H1 (cell line): ENCODE data around the gene RIMKLA. TPM values are rescaled to one million over a fixed set of nuclear protein-coding genes. Genes with fewer than 3 reads are reported as not detected.

ENCODE experiments used
- CTCF ChIA-PET: fragments of 300-600 bp; sonication (Branson Sonifier 250); formaldehyde crosslinking; loops from one replicate; lab custom pipeline; 2021; ENCODE audit not compliant: partially characterized antibody; lab: Charles Lee
- POLR2A ChIA-PET: fragments of 300-600 bp; sonication (Branson Sonifier 250); formaldehyde crosslinking; loops from one replicate; lab custom pipeline; 2021; ENCODE audit warnings: inconsistent platforms; ENCODE audit not compliant: partially characterized antibody; lab: Charles Lee
- DNase-seq, 2 experiments: peaks; one replicate each; pipeline versions ENCODE4 v3.0.0 to v3.0.0-alpha.2; 2010 to 2022; ENCODE audit warnings: low spot score in 2 of 2, low read depth in 1 of 2, mixed read lengths in 1 of 2
- FAIRE-seq: peaks from 2 replicates; lab custom pipeline; 2011; peaks lifted over from hg19 to GRCh38; lab: Jason Lieb, UNC
- H2AFZ ChIP-seq: 2 replicates; pipeline ENCODE4 v1.8.1; 2012; ENCODE audit warnings: low read length, inconsistent platforms
- H2AK5ac ChIP-seq: 2 replicates; pipeline ENCODE4 v1.6.1; 2013; ENCODE audit warnings: low read depth, low read length
- H2BK120ac ChIP-seq: replicated peaks from 2 replicates; pipeline ENCODE3; 2013; ENCODE audit warnings: low read depth, low read length, inconsistent platforms
- H2BK12ac ChIP-seq: 2 replicates; pipeline ENCODE4 v1.6.1; 2013; ENCODE audit warnings: low read depth, low read length
- H2BK15ac ChIP-seq: 2 replicates; pipeline ENCODE4 v1.6.1; 2013; ENCODE audit warnings: low read length
- H2BK20ac ChIP-seq: 2 replicates; pipeline ENCODE4 v1.6.1; 2013; ENCODE audit warnings: low read length
- H2BK5ac ChIP-seq: 2 replicates; pipeline ENCODE4 v1.6.1; 2013; ENCODE audit warnings: low read depth, low read length
- H3K14ac ChIP-seq: 2 replicates; pipeline ENCODE4 v1.6.1; 2013; ENCODE audit warnings: inconsistent platforms; ENCODE audit not compliant: insufficient read length
- H3K18ac ChIP-seq: 2 replicates; pipeline ENCODE4 v1.6.1; 2013; ENCODE audit warnings: low read length; ENCODE audit errors: extremely low read depth
- H3K23ac ChIP-seq: 2 replicates; pipeline ENCODE4 v1.6.1; 2013; ENCODE audit warnings: inconsistent platforms; ENCODE audit not compliant: insufficient read length
- H3K23me2 ChIP-seq: 2 replicates; pipeline ENCODE4 v1.6.1; 2013; ENCODE audit warnings: low read depth, low read length
- H3K27ac ChIP-seq: 2 replicates; pipeline ENCODE4 v1.6.1; 2011; ENCODE audit warnings: low read depth, low read length, inconsistent platforms
- H3K27me3 ChIP-seq, 4 experiments: replicated peaks in 1 of 4; 1 replicate in 1 of 4; 2 replicates in 3 of 4; pipeline versions ENCODE4 v1.6.1 to v1.8.1; 2011 to 2013; ENCODE audit warnings: low read length in 3 of 4, mild to moderate bottlenecking in 3 of 4, inconsistent platforms in 2 of 4, mixed read lengths in 2 of 4, moderate library complexity in 1 of 4; ENCODE audit not compliant: control insufficient read depth in 3 of 4, insufficient read depth in 3 of 4; ENCODE audit errors: extremely low read depth in 1 of 4
- H3K36me3 ChIP-seq, 4 experiments: 2 replicates each; pipeline versions ENCODE4 v1.6.1 to v1.8.1; 2011 to 2013; ENCODE audit warnings: mild to moderate bottlenecking in 4 of 4, low read length in 3 of 4, moderate library complexity in 2 of 4, control low read depth in 1 of 4, inconsistent platforms in 1 of 4; ENCODE audit not compliant: insufficient read depth in 4 of 4, control insufficient read depth in 2 of 4
- H3K4ac ChIP-seq: replicated peaks from 2 replicates; pipeline ENCODE3; 2013; ENCODE audit warnings: low read length, low read depth, mixed read lengths, inconsistent platforms; ENCODE audit not compliant: insufficient read length
- H3K4me1 ChIP-seq, 4 experiments: replicated peaks in 1 of 4; 1 replicate in 1 of 4; 2 replicates in 3 of 4; pipeline versions ENCODE4 v1.6.1 to v1.8.1; 2011 to 2013; ENCODE audit warnings: low read length in 3 of 4, inconsistent platforms in 2 of 4, mixed read lengths in 1 of 4; ENCODE audit not compliant: insufficient read depth in 4 of 4, control insufficient read depth in 3 of 4
- H3K4me2 ChIP-seq, 2 experiments: 2 replicates each; pipeline versions ENCODE4 v1.6.1 to v1.8.1; 2011 to 2013; ENCODE audit warnings: low read depth in 2 of 2, low read length in 2 of 2, control low read depth in 1 of 2, inconsistent platforms in 1 of 2, mild to moderate bottlenecking in 1 of 2; ENCODE audit not compliant: insufficient read depth in 1 of 2
- H3K4me3 ChIP-seq, 4 experiments: fragments of 200-600, 300-600 bp in 1 of 4; sonication (generic), shearing (Covaris generic), sonication (Bioruptor Twin) in 1 of 4; 2 replicates each; pipeline versions ENCODE4 v1.5.1 to v1.8.1; 2011 to 2016; ENCODE audit warnings: low read length in 4 of 4, low read depth in 3 of 4, control low read depth in 2 of 4, inconsistent platforms in 2 of 4, mild to moderate bottlenecking in 2 of 4, mixed read lengths in 1 of 4, moderate library complexity in 1 of 4; ENCODE audit not compliant: insufficient read depth in 2 of 4; ENCODE audit errors: extremely low read depth in 1 of 4
- H3K56ac ChIP-seq: replicated peaks from 2 replicates; pipeline ENCODE3; 2013; ENCODE audit warnings: low read depth, mild to moderate bottlenecking, mixed read lengths, low read length, inconsistent platforms; ENCODE audit not compliant: insufficient read length
- H3K79me1 ChIP-seq: 2 replicates; pipeline ENCODE4 v1.6.1; 2013; ENCODE audit warnings: low read depth, low read length, control low read depth
- H3K79me2 ChIP-seq, 2 experiments: 2 replicates each; pipeline versions ENCODE4 v1.6.1 to v1.8.1; 2012 to 2013; ENCODE audit warnings: low read length in 2 of 2, mild to moderate bottlenecking in 2 of 2, inconsistent platforms in 1 of 2; ENCODE audit not compliant: insufficient read depth in 2 of 2, control insufficient read depth in 1 of 2
- H3K9ac ChIP-seq, 4 experiments: replicated peaks in 1 of 4; 1 replicate in 1 of 4; 2 replicates in 3 of 4; pipeline versions ENCODE4 v1.6.1 to v1.8.1; 2011 to 2013; ENCODE audit warnings: low read depth in 3 of 4, low read length in 3 of 4, control low read depth in 2 of 4, mild to moderate bottlenecking in 2 of 4, moderate library complexity in 2 of 4, inconsistent platforms in 1 of 4; ENCODE audit errors: extremely low read depth in 1 of 4
- H3K9me3 ChIP-seq, 2 experiments: 2 replicates each; pipeline versions ENCODE4 v1.6.1 to v1.8.1; 2012 to 2013; ENCODE audit warnings: mild to moderate bottlenecking in 2 of 2, moderate library complexity in 2 of 2, control low read depth in 1 of 2, inconsistent platforms in 1 of 2, low read depth in 1 of 2, low read length in 1 of 2, mixed read lengths in 1 of 2; ENCODE audit not compliant: insufficient read depth in 2 of 2
- H4K20me1 ChIP-seq, 2 experiments: replicated peaks in 1 of 2; 2 replicates each; pipeline versions ENCODE3 to v1.8.1; 2011 to 2013; ENCODE audit warnings: inconsistent platforms in 2 of 2, low read length in 2 of 2, mild to moderate bottlenecking in 1 of 2; ENCODE audit not compliant: insufficient read depth in 2 of 2, control insufficient read depth in 1 of 2
- H4K5ac ChIP-seq: 2 replicates; pipeline ENCODE4 v1.6.1; 2013; ENCODE audit warnings: low read length, low read depth, mixed read lengths, inconsistent platforms; ENCODE audit not compliant: insufficient read length
- H4K8ac ChIP-seq: 2 replicates; pipeline ENCODE4 v1.8.0; 2013; ENCODE audit warnings: mild to moderate bottlenecking, moderate library complexity, low read length, inconsistent platforms; ENCODE audit not compliant: insufficient read depth; ENCODE audit errors: extremely low read depth
- H4K91ac ChIP-seq: replicated peaks from 2 replicates; pipeline ENCODE3; 2013; ENCODE audit warnings: low read length, mixed read lengths, inconsistent platforms; ENCODE audit not compliant: insufficient read length
- BCL11A ChIP-seq, 2 experiments: IDR thresholded peaks; one replicate each; pipeline ENCODE4 v1.6.1; 2011; ENCODE audit warnings: low read depth in 2 of 2, low read length in 2 of 2, mild to moderate bottlenecking in 2 of 2
- CBX8 ChIP-seq: fragments of 300-800, 300-1000 bp; sonication (generic); IDR thresholded peaks from 2 replicates; pipeline ENCODE4 v1.7.1; 2016; ENCODE audit warnings: low read depth, low read length, borderline replicate concordance
- POU5F1 ChIP-seq: IDR thresholded peaks from 2 replicates; pipeline ENCODE4 v1.6.1; 2011; ENCODE audit warnings: low read depth, mild to moderate bottlenecking, low read length, moderate library complexity
- RAD21 ChIP-seq, 2 experiments: IDR thresholded peaks in 1 of 2; conservative IDR thresholded peaks in 1 of 2; 2 replicates each; pipeline ENCODE4 v1.6.1; 2011; ENCODE audit warnings: low read depth in 2 of 2, low read length in 2 of 2, improper control_type of control experiment in 1 of 2, inconsistent platforms in 1 of 2, mild to moderate bottlenecking in 1 of 2, moderate library complexity in 1 of 2
- SIN3A ChIP-seq, 2 experiments: IDR thresholded peaks in 1 of 2; conservative IDR thresholded peaks in 1 of 2; 2 replicates each; pipeline ENCODE4 v1.6.1; 2011 to 2012; ENCODE audit warnings: low read length in 2 of 2, improper control_type of control experiment in 1 of 2, low read depth in 1 of 2, mild to moderate bottlenecking in 1 of 2
- SP1 ChIP-seq: IDR thresholded peaks from 2 replicates; pipeline ENCODE4 v1.6.1; 2011; ENCODE audit warnings: low read depth, low read length
- SRF ChIP-seq: IDR thresholded peaks from 2 replicates; pipeline ENCODE4 v1.6.1; 2011; ENCODE audit warnings: mild to moderate bottlenecking, low read depth, low read length, moderate library complexity
- TAF7 ChIP-seq: optimal IDR thresholded peaks from 2 replicates; pipeline ENCODE3; 2011; ENCODE audit warnings: low read depth, mild to moderate bottlenecking, inconsistent platforms, low read length, moderate library complexity, borderline replicate concordance
- TBP ChIP-seq: IDR thresholded peaks from 2 replicates; pipeline ENCODE4 v1.6.1; 2011; ENCODE audit warnings: low read depth, low read length, improper control_type of control experiment
- WGBS, 2 experiments: shearing (Covaris generic) in 1 of 2; methylation state at CpG; one replicate each; pipeline versions ENCODE4 v1.1.6 to v1.1.7; 2013 to 2015; ENCODE audit warnings: low lambda C conversion rate in 2 of 2, mixed read lengths in 2 of 2, inconsistent platforms in 1 of 2, low coverage in 1 of 2, missing lambda C conversion rate in 1 of 2; ENCODE audit not compliant: insufficient replicate concordance in 2 of 2, insufficient coverage in 1 of 2, insufficient read length in 1 of 2; ENCODE audit errors: extremely low coverage in 1 of 2, missing lambda C conversion rate in 1 of 2; 5-methylcytosine and 5-hydroxymethylcytosine counted together
- polyA plus RNA-seq, 7 experiments: library from polyadenylated mRNA; depleted of rRNA in 3 of 7; stranded (reverse) in 5 of 7; unstranded in 2 of 7; fragments of >200 nt in 5 of 7; fragments of 200-250 nt in 2 of 7; gene quantifications; 1 replicate in 5 of 7; 2 replicates in 1 of 7; 4 replicates in 1 of 7; pipeline versions ENCODE4 v1.2.1 to v1.2.3, GENCODE V29; 2011 to 2013; ENCODE audit warnings: missing spikeins in 2 of 7, mixed read lengths in 2 of 7
- total RNA-seq: library from RNA; stranded (reverse); fragmentation: NEBNext Ultra II Directional; extraction: Animal tissue kit (Norgen Biotek cat#: 25700); gene quantifications from 2 replicates; pipeline ENCODE4 v1.2.1, GENCODE V29; 2021
- TF ChIP-seq, protein P1 (sequence below): IDR thresholded peaks from 2 replicates; pipeline ENCODE4 v1.6.1; 2012; ENCODE audit warnings: low read length, inconsistent platforms
- TF ChIP-seq, protein P2 (sequence below): IDR thresholded peaks from 2 replicates; pipeline ENCODE4 v1.6.1; 2011; ENCODE audit warnings: low read length, improper control_type of control experiment

Gene RIMKLA
- total and polyA plus RNA-seq, 2 of the 8 experiments (the other 6 are each of a cell fraction or from before 2014, with no cell fraction given) = 3.2 to 5.8 TPM

DNA sequence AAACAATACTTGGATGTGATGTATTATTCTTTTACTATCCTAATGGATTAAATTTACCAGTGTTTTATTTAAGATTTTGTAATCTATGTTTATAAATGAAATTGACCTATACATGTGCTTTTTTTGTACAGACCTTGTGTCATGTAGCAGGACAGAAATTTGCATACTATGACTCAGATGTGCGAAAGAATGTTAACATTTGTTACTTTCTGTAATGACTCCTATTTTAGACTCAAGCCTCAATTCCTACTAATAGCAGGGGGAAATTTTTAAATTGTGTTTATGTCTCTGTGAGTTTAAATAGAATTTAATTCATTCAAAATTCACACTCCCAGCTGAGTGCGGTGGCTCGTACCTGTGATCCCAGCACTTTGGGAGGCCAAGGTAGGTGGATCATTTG, 21.8 kb upstream of the RIMKLA start:
- Histone ChIP-seq H3K4ac (no peak overlapping the region), H2BK5ac (no peak overlapping the region), H3K79me1 (no peaks in the 10 kb centered on the region), H2AK5ac (no peak overlapping the region), H3K36me3 (no peaks in the 10 kb centered on the region), H4K91ac (no peak overlapping the region), H3K27ac (no peak overlapping the region), H4K8ac (no peak overlapping the region), H3K23me2 (no peaks in the 10 kb centered on the region), H3K23ac (no peak overlapping the region), H3K79me2 (no peaks in the 10 kb centered on the region), H3K4me1 (0 out of 7 replicates have a peak, but pooled peaks cover 0 to 2% (median 0%) of the 10 kb centered on the region in 4 experiments), H2BK15ac (no peak overlapping the region), H2BK20ac (no peak overlapping the region), H3K4me3 (no peak overlapping the region), H3K27me3 (peaks cover 0 to 1% (median 0%) of the 10 kb centered on the region in 4 experiments; a peak in 1 of 7 replicates), H2BK12ac (no peak overlapping the region), H4K5ac (no peak overlapping the region), H2AFZ (no peak overlapping the region), H3K4me2 (no peak overlapping the region), H3K18ac (no peak overlapping the region), H3K56ac (no peak overlapping the region), H3K9me3 (no peaks in the 10 kb centered on the region), H3K14ac (no peak overlapping the region), H4K20me1 (no peaks in the 10 kb centered on the region), H2BK120ac (no peak overlapping the region), H3K9ac (no peak overlapping the region)
- no peak for FAIRE-seq
- DNase-seq = no peak
- ChIA-PET POLR2A (no interaction called here), CTCF (interaction anchor here (0.7 kb wide), 1 partner anchor 26 kb away, joined by 3 read pairs; no protein-coding TSS in a partner anchor)
- TF ChIP-seq TAF7 (no peak), SRF (no peak), BCL11A (IDR thresholded peaks at IDR 0.05; ENCODE audit: low read depth in 2 of 2, low read length in 2 of 2) (no peak), POU5F1 (no peak), CBX8 (no peak), SIN3A (conservative IDR thresholded peaks at IDR 0.05 in 1 of 2, IDR thresholded peaks at IDR 0.05 in 1 of 2; ENCODE audit: low read depth in 1 of 2, low read length in 2 of 2) (no peak), RAD21 (IDR thresholded peaks at IDR 0.05 in 1 of 2, conservative IDR thresholded peaks at IDR 0.05 in 1 of 2; ENCODE audit: low read depth in 2 of 2, low read length in 2 of 2) (no peak), TBP (no peak), SP1 (no peak)
- TF ChIP-seq, protein P1, sequence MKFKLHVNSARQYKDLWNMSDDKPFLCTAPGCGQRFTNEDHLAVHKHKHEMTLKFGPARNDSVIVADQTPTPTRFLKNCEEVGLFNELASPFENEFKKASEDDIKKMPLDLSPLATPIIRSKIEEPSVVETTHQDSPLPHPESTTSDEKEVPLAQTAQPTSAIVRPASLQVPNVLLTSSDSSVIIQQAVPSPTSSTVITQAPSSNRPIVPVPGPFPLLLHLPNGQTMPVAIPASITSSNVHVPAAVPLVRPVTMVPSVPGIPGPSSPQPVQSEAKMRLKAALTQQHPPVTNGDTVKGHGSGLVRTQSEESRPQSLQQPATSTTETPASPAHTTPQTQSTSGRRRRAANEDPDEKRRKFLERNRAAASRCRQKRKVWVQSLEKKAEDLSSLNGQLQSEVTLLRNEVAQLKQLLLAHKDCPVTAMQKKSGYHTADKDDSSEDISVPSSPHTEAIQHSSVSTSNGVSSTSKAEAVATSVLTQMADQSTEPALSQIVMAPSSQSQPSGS = no peak
- TF ChIP-seq, protein P2, sequence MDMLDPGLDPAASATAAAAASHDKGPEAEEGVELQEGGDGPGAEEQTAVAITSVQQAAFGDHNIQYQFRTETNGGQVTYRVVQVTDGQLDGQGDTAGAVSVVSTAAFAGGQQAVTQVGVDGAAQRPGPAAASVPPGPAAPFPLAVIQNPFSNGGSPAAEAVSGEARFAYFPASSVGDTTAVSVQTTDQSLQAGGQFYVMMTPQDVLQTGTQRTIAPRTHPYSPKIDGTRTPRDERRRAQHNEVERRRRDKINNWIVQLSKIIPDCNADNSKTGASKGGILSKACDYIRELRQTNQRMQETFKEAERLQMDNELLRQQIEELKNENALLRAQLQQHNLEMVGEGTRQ = no peak
- WGBS, 2 experiments = 92% methylated on average over 3 of the region's 3 CpGs; no CpG with 5 or more reads in 1 of the 2 experiments
